Skeletal muscle cell (primary cell): ENCODE data around the gene SEMA7A.
"Not testable (repeated sequence)": the region's sequence is repeated elsewhere in the genome, so short reads cannot be mapped to it uniquely, and the experiment has no call there.

ENCODE experiments used
- DNase-seq: peaks from one replicate; pipeline ENCODE4 v3.0.0-alpha.2; 2010; ENCODE audit warnings: low read depth
- H3K4me3 ChIP-seq: 2 replicates; pipeline ENCODE4 v1.5.1; 2011; ENCODE audit warnings: low read depth, mild to moderate bottlenecking, control low read depth, low read length, moderate library complexity

SEMA7A gene

GRCh38 chr15:74362482-74362881 lies 71.3 kb downstream of the SEMA7A start:
- DNase-seq: no peak
- no peak overlapping the region for H3K4me3 ChIP-seq

GRCh38 chr15:74360855-74361254 lies 72.9 kb downstream of the SEMA7A start:
- not testable (repeated sequence) for DNase-seq, H3K4me3 ChIP-seq

- DNase-seq, H3K4me3 ChIP-seq: not testable (repeated sequence)
Observed at GRCh38 chr15:74359376-74359775, 74.4 kb downstream of the SEMA7A start.
